Peyer's patch (tissue), 4 donors: ENCODE measurements around the gene CACNG4. TPM values are rescaled to one million over a fixed set of nuclear protein-coding genes. Genes with fewer than 3 reads are reported as not detected.

ENCODE experiments used
- DNase-seq, 3 donors: peaks; one replicate each; pipeline ENCODE4 v3.0.0-alpha.2; 2017 to 2019
- H3K27ac ChIP-seq, 4 donors: fragments of 200-600 bp; sonication (generic); one replicate each; pipeline ENCODE4 v1.5.1; 2016 to 2019
- H3K27me3 ChIP-seq, 2 donors: fragments of 200-600 bp; sonication (generic); one replicate each; pipeline ENCODE4 v1.5.1; 2019
- H3K36me3 ChIP-seq, 3 donors: fragments of 200-600 bp; sonication (generic); one replicate each; pipeline ENCODE4 v1.5.1; 2016 to 2019
- H3K4me1 ChIP-seq, 4 donors: fragments of 200-600 bp; sonication (generic); one replicate each; pipeline ENCODE4 v1.5.1; 2016 to 2019
- H3K4me3 ChIP-seq, 4 donors: fragments of 200-600 bp; sonication (generic); 1 replicate in 3 of 4; 2 replicates in 1 of 4; pipeline ENCODE4 v1.5.1; 2016 to 2019; ENCODE audit warnings: mild to moderate bottlenecking in 1 of 4
- H3K9me3 ChIP-seq, 4 donors: fragments of 200-600 bp; sonication (generic); one replicate each; pipeline ENCODE4 v1.5.1; 2016 to 2019; ENCODE audit warnings: mild to moderate bottlenecking in 1 of 4
- POLR2A ChIP-seq, 2 donors: fragments of 450-650 bp; IDR thresholded peaks; one replicate each; pipeline ENCODE4 v1.5.1; 2017; ENCODE audit warnings: antibody characterized with exemption in 2 of 2, mild to moderate bottlenecking in 2 of 2, moderate library complexity in 2 of 2
- total RNA-seq, 4 donors: library from RNA; depleted of rRNA; stranded (reverse); fragments of >200 nt; gene quantifications; one replicate each; pipeline ENCODE4 v1.1.0, GENCODE V29; 2016
- TF ChIP-seq, protein P1 (sequence below), 6 experiments: fragments of 450-650 bp in 4 of 6; fragments of 200-600 bp in 2 of 6; sonication (generic) in 1 of 6; IDR thresholded peaks; one replicate each; pipeline ENCODE4 v1.5.1; 2017 to 2019; ENCODE audit warnings: antibody characterized with exemption in 6 of 6, mild to moderate bottlenecking in 3 of 6, moderate library complexity in 1 of 6

Gene CACNG4
- total RNA-seq, 4 donors from 2014 or later, result 0.40 TPM; not detected in 3

DNA sequence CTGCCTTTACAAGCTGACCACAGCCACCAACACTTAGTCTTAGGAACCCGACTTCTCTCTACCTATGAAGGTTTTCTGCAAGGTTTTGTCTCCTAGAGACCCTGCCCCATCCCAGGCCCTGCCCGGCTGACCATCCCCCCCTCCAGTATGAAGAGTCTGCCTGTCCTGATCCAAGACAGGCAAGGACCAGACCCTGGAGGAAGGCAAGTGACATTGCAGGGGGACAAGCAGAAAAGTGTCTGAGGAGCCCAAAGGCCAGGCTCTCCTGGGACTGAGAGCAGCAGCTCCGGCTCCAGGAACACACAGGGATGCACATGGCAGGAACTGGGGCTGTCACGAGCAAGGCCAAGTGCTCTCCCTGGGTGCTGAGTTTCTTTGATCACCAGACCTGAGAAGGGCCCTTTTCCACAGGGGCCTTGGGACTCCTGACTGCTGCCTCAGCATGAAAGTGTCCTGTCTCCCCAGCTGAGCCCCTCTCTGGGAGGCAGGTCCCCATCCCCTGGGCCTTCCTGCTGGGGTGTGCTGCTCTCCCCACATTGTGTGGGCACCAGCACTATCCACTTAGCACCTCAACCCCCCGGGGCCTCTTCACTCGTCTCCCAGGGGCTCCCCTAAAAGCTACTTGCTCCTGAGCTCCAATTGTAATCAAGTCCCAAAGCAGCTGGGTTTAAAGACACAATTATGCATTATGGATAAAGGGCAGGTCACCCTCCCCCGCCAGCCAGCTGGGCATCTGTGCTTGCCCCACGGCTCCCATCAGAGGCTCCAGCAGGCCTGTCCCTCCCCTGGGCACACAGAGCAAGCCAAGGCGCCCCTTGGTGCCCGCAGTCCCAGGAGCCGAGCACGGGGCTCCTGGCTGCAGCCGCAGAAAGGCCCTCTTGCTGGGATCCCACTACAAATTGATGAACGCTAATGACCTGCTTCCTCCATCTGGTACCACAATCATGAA, 11.6 kb upstream of the CACNG4 start:
- Histone ChIP-seq H3K4me3 (no peak overlapping the region), H3K27me3 (no peaks in the 10 kb centered on the region), H3K4me1 (peaks cover 0 to 5% (median 0%) of the 10 kb centered on the region in 4 donors), H3K36me3 (no peaks in the 10 kb centered on the region), H3K9me3 (no peaks in the 10 kb centered on the region), H3K27ac (no peak overlapping the region)
- DNase-seq, result no peak
- no peak for TF ChIP-seq POLR2A (IDR thresholded peaks at IDR 0.05)
- TF ChIP-seq, protein P1, sequence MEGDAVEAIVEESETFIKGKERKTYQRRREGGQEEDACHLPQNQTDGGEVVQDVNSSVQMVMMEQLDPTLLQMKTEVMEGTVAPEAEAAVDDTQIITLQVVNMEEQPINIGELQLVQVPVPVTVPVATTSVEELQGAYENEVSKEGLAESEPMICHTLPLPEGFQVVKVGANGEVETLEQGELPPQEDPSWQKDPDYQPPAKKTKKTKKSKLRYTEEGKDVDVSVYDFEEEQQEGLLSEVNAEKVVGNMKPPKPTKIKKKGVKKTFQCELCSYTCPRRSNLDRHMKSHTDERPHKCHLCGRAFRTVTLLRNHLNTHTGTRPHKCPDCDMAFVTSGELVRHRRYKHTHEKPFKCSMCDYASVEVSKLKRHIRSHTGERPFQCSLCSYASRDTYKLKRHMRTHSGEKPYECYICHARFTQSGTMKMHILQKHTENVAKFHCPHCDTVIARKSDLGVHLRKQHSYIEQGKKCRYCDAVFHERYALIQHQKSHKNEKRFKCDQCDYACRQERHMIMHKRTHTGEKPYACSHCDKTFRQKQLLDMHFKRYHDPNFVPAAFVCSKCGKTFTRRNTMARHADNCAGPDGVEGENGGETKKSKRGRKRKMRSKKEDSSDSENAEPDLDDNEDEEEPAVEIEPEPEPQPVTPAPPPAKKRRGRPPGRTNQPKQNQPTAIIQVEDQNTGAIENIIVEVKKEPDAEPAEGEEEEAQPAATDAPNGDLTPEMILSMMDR (IDR thresholded peaks at IDR 0.05), result no peak

DNA sequence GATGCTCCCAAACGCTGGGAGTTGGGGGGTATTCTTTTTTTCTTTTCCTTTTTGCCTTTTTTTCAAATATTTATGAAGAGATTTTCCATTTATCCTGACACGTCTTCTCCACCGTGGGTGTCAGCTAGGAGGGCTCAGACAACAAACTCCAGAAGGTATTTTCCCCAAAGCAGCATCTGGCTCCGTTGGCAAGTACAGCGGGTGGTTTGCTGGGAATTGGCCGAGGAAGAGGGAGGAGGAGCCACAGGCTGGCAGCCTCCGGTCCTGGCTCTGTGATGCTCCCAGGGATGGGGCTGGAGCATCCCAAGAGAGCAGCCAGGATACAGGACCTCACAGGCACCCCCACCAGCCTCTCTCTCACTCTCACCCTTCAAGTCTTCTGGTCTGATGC, 10.9 kb upstream of the CACNG4 start:
- Histone ChIP-seq H3K4me1 (peaks cover 0 to 5% (median 0%) of the 10 kb centered on the region in 4 donors), H3K27ac (no peak overlapping the region), H3K4me3 (no peak overlapping the region), H3K36me3 (no peaks in the 10 kb centered on the region), H3K9me3 (no peaks in the 10 kb centered on the region), H3K27me3 (no peaks in the 10 kb centered on the region)
- TF ChIP-seq, protein P1 (IDR thresholded peaks at IDR 0.05), result no peak
- TF ChIP-seq POLR2A (IDR thresholded peaks at IDR 0.05), result no peak
- no peak for DNase-seq

DNA sequence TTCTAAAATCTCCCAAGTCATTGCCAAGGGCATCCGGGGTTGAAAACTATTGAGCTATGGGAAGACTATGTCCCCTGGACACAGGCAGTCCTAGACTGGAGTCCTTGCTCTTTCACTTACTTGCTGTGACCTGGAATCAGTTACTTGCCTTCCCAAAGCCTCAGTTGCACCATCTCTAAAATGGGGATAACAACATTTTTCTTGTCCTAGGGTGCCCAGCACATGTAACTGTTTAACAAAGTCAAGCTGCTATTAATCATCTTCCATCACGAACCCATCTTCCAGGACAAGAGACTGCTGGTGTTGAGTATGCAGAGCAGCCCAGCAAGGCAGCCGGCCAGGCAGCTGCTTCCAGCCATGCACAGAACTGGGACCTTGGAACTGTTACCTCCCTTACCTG, 9.9 kb upstream of the CACNG4 start:
- Histone ChIP-seq H3K27me3 (no peaks in the 10 kb centered on the region), H3K27ac (no peak overlapping the region), H3K9me3 (no peaks in the 10 kb centered on the region), H3K4me3 (no peak overlapping the region), H3K4me1 (peaks cover 0 to 5% (median 0%) of the 10 kb centered on the region in 4 donors), H3K36me3 (no peaks in the 10 kb centered on the region)
- TF ChIP-seq, protein P1 (IDR thresholded peaks at IDR 0.05), result no peak
- no peak for TF ChIP-seq POLR2A (IDR thresholded peaks at IDR 0.05)
- no peak for DNase-seq

DNA sequence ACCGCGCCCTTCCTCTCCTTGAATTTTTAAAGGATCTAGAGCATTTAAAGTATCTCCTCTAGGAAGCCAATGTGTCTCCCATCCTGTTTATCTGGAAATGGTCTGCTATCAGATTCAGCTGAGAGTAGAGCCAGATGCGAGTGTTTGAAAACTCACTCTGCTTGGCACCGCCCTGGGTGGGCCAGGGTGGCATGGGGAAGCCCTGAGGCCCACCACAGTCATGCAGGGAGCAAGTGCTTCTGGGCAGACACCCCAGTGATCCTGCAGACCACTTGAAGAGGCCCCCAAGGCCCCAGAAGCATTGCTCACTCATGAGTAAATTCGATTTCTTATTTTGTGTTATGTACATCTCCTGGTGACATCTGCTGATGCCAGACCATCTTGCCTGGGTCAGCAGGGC, 8.7 kb upstream of the CACNG4 start:
- TF ChIP-seq, protein P1 (IDR thresholded peaks at IDR 0.05), result no peak
- TF ChIP-seq POLR2A (IDR thresholded peaks at IDR 0.05), result no peak

DNA sequence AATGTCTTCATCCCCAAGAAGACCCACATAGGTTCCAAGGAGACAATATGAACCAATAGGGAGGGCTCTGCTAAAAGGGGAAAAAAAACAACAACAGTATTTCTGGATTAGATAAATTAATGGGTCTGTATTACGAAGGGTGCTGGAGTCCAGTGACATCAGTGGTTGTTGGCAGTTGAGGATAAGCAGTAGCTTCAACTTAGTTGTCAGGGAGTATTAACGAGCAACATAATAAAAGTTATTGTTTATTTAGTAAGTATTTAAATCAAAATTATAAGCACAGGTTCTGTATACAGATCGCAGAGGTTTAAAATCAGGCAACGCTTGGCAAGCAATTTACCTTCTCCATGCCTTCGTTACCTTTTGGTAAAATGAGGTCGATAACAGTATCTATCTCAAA, 7.6 kb upstream of the CACNG4 start:
- no peaks in the 10 kb centered on the region for H3K27me3 ChIP-seq
- TF ChIP-seq POLR2A (IDR thresholded peaks at IDR 0.05), result no peak
- TF ChIP-seq, protein P1 (IDR thresholded peaks at IDR 0.05), result no peak
- no peak for DNase-seq
- no peaks in the 10 kb centered on the region for H3K4me1 ChIP-seq
- H3K36me3 ChIP-seq, result no peaks in the 10 kb centered on the region
- no peak overlapping the region for H3K4me3 ChIP-seq
- no peak overlapping the region for H3K27ac ChIP-seq
- no peaks in the 10 kb centered on the region for H3K9me3 ChIP-seq

More for the DNA sequence above, 8.7 kb upstream of the CACNG4 start:
- Histone ChIP-seq H3K9me3 (no peaks in the 10 kb centered on the region), H3K27ac (no peak overlapping the region), H3K4me3 (no peak overlapping the region), H3K27me3 (no peaks in the 10 kb centered on the region), H3K36me3 (no peaks in the 10 kb centered on the region), H3K4me1 (peaks cover 0 to 5% (median 0%) of the 10 kb centered on the region in 4 donors)
- DNase-seq, result no peak
